ENCODE measurements around the gene OR3A1. TPM values are rescaled to one million over a fixed set of nuclear protein-coding genes. Genes with fewer than 3 reads are reported as not detected.
"Not testable (repeated sequence)": the region's sequence is repeated elsewhere in the genome, so short reads cannot be mapped to it uniquely, and the experiment has no call there.

OR3A1 gene
- polyA plus RNA-seq (2011; rRNA removed) (not detected in 2 replicates), polyA plus RNA-seq (2017; fragmentation: RNase III; extraction: RNeasy Plus Mini Kit Qiagen cat#74134 plus additional on column Dnase treatment) (not detected in 3 replicates), polyA minus RNA-seq (2011; rRNA and poly(A)+ RNA removed) (not detected in 2 replicates)
- not detected in 2 replicates for polyA plus RNA-seq (2012; cell fraction: cytosol; rRNA removed)
- not detected in 2 replicates for polyA plus RNA-seq (2012; cell fraction: nucleus; rRNA removed)

- H3K4me3 ChIP-seq, result no peak within 1 kb of the TSS
- DNase-seq (ENCODE audit: low read depth in 1 of 2, low spot score in 1 of 2) (no peak), FAIRE-seq (no peak), ATAC-seq (0 out of 6 replicates have a peak, but pooled peaks of 1 of the 2 experiments have one; percentile 34)
- no peak for TF ChIP-seq USF2 (IDR thresholded peaks at IDR 0.05)
- H3K9me3 ChIP-seq, result peaks cover 8% of the 10 kb centered on the region; the same call in 2 of the 3 replicates
- H3K27ac ChIP-seq, result no peak within 1 kb of the TSS
- CTCF ChIA-PET, result interaction anchor here (0.9 kb wide), 1 partner anchor 12 kb away, joined by 3 read pairs; no protein-coding TSS in a partner anchor
- 6% methylated on average over 6 of the region's 6 CpGs for WGBS (ENCODE audit: missing lambda C conversion rate)
- no peaks in the 10 kb centered on the region for H3K4me1 ChIP-seq
- H3K4me2 ChIP-seq, result no peak within 1 kb of the TSS
- POLR2A ChIA-PET, result no interaction called here
These were observed at the start of gene OR3A1 for GRCh38 chr17:3298260-3298659. TSS of gene OR3A1 (minus strand) at chr17:3298360. CDS start at chr17:3292582, 5,778 bp downstream.

GRCh38 chr17:3342782-3343181, 44.6 kb upstream of the OR3A1 start:
- H3K9me3 ChIP-seq; DNase-seq (ENCODE audit: low read depth in 1 of 2, low spot score in 1 of 2); H3K27ac ChIP-seq; FAIRE-seq; ATAC-seq; POLR2A ChIA-PET; H3K4me2 ChIP-seq; H3K4me1 ChIP-seq; H3K4me3 ChIP-seq; CTCF ChIA-PET: not testable (repeated sequence)
- WGBS (ENCODE audit: missing lambda C conversion rate), result 40% methylated on average over 8 of the region's 12 CpGs

- peaks cover 8% of the 10 kb centered on the region; the same call in 1 of the 3 replicates for H3K9me3 ChIP-seq
- no peak overlapping the region for H3K4me3 ChIP-seq
- ChIA-PET CTCF (no interaction called here), POLR2A (no interaction called here)
- H3K4me1 ChIP-seq, result no peaks in the 10 kb centered on the region
- H3K27ac ChIP-seq, result no peak overlapping the region
- WGBS (ENCODE audit: missing lambda C conversion rate), result 4% methylated on average over 4 of the region's 4 CpGs
- H3K4me2 ChIP-seq, result no peak overlapping the region
- ATAC-seq (peak; percentile 54 to 55; a peak in 2 of 6 replicates), FAIRE-seq (no peak), DNase-seq (ENCODE audit: low read depth in 1 of 2, low spot score in 1 of 2) (peak in 1 of 2 experiments; percentile 43)
- no peak for TF ChIP-seq HOXB13 (CRISPR knock-in tag; IDR thresholded peaks at IDR 0.05; ENCODE audit: low read depth)
- TF ChIP-seq CTCF (IDR thresholded peaks at IDR 0.05), result peak; percentile 14; the same call in 1 of the 3 replicates
- TF ChIP-seq SMC3 (IDR thresholded peaks at IDR 0.05), result peak; percentile 34; the same call in 1 of the 3 replicates
- no peak for TF ChIP-seq EHF (CRISPR knock-in tag; IDR thresholded peaks at IDR 0.05)
- no peak for TF ChIP-seq MAFK (IDR thresholded peaks at IDR 0.05; ENCODE audit: partially characterized antibody)
- peak in 1 of 2 experiments; percentile 38; a peak in 3 of 5 replicates for TF ChIP-seq RAD21 (conservative IDR thresholded peaks at IDR 0.05 in 1 of 2, IDR thresholded peaks at IDR 0.05 in 1 of 2)
- no peak for TF ChIP-seq KDM5A (IDR thresholded peaks at IDR 0.05)
- TF ChIP-seq NPAS2 (CRISPR knock-in tag; IDR thresholded peaks at IDR 0.05; ENCODE audit: borderline replicate concordance), result no peak
These were observed 37.7 kb upstream of the OR3A1 start for GRCh38 chr17:3335876-3336275.

- Histone ChIP-seq H3K4me3 (no peak overlapping the region), H3K27ac (no peak overlapping the region), H3K4me2 (peak overlapping the region; percentile 36; the same call in 2 of the 3 replicates), H3K4me1 (no peaks in the 10 kb centered on the region), H3K9me3 (no peaks in the 10 kb centered on the region)
- CTCF ChIA-PET, result no interaction called here
- ATAC-seq (peak; percentile 71; a peak in 3 of 6 replicates), DNase-seq (ENCODE audit: low read depth in 1 of 2, low spot score in 1 of 2) (peak in 1 of 2 experiments; percentile 55), FAIRE-seq (no peak)
- POLR2A ChIA-PET, result no interaction called here
- WGBS (ENCODE audit: missing lambda C conversion rate), result 7% methylated on average over 5 of the region's 5 CpGs
- no peak for TF ChIP-seq FOSL2 (IDR thresholded peaks at IDR 0.05)
- no peak for TF ChIP-seq FOSL2 (CRISPR knock-in tag; IDR thresholded peaks at IDR 0.05)
- no peak for TF ChIP-seq MAX (IDR thresholded peaks at IDR 0.05)
- no peak for TF ChIP-seq GATA3 (IDR thresholded peaks at IDR 0.05; ENCODE audit: borderline replicate concordance)
- TF ChIP-seq HOXB13 (CRISPR knock-in tag; IDR thresholded peaks at IDR 0.05; ENCODE audit: low read depth), result no peak
- no peak for TF ChIP-seq FOXS1 (CRISPR knock-in tag; IDR thresholded peaks at IDR 0.05)
These were observed 20.2 kb upstream of the OR3A1 start for GRCh38 chr17:3318336-3318735.

Data from A549 (cell line).